Measurements from ENCODE around the gene PPIB.
A peak's percentile ranks its signal among the peaks of the same experiment; 100 is the strongest.

PPIB gene

DNA sequence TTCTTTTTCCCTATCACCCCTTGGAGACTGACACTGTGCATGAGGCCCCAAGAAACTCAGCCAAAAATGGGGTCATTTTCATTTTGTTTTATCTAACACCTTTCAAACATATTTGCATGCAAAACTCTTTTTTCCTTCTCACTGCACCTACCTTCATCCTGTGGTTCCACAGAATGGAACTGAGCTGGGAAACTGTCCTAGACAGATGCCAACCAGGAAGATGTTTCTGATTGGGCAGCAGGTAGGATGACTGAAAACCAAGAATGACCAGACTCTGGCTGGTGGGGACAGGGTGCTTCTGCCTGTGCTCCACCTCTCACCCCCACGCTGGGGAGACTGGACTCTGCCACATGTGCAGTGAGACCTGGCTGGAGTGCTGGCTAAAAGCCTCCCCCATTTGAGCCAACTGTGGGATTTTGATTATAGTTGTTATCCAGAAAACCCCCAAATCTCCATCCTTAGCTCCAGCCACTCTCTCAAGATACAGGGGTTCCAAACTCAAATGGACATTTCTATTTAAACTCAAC, 5.2 kb downstream of the PPIB start:
- DNase-seq, result no peak

DNA sequence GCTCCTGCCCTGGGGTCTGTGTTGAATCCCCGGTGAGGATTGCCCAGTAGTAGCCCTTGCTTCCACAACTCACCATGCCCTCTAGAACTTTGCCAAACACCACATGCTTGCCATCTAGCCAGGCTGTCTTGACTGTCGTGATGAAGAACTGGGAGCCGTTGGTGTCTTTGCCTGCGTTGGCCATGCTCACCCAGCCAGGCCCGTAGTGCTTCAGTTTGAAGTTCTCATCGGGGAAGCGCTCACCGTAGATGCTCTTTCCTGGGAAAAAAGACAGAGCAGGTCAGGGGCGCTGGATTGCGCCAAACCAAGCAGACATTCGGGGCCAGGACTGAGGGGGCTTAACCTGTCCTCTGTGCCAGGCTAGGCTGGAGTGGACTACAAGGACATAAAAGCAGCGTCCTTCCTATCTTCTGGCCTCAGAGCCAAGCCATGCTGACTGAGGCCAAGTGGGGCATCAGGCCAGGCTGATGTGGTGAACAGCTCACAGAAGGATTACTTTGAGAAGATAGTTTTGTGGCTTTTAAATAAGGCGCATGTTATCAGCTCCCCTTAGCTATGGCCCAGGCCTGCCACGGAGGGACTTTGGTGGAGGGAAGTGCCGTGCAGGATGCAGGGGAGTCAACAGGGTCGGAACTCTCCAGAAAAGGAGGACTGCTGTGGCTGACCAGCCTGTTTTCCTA, 6.0 kb downstream of the PPIB start:
- DNase-seq, result no peak

DNA sequence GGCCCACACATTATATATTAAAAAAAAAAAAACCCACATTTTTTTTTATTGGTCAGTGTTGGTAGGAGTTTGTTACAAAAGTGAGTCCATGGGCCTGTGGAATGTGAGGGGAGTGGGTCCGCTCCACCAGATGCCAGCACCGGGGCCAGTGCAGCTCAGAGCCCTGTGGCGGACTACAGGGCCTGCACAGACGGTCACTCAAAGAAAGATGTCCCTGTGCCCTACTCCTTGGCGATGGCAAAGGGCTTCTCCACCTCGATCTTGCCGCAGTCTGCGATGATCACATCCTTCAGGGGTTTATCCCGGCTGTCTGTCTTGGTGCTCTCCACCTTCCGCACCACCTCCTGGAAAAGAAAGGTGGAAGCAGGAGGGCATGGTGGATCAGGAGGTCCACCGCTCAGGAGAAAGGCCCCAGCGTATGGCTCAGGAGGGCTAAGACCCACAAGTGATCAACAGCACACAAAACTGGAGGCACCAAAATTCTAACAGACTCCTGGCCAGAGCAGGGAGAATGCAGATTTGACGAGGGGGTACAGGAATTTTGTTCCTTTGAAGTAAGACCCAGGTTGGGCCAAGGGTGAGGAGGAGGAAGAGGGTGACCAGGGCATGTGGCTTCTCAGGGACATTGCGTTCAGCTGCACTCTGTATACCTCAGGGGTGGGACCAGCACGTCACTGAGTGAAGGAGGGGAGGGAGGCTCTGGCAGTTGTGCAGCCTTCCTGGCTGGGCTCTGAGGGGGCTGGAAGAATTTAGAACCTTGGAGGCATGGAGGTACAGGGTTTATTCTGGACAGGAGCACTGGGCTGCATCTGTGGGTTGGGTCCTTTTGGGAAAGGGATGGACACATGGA, 6.8 kb downstream of the PPIB start:
- DNase-seq, result no peak

DNA sequence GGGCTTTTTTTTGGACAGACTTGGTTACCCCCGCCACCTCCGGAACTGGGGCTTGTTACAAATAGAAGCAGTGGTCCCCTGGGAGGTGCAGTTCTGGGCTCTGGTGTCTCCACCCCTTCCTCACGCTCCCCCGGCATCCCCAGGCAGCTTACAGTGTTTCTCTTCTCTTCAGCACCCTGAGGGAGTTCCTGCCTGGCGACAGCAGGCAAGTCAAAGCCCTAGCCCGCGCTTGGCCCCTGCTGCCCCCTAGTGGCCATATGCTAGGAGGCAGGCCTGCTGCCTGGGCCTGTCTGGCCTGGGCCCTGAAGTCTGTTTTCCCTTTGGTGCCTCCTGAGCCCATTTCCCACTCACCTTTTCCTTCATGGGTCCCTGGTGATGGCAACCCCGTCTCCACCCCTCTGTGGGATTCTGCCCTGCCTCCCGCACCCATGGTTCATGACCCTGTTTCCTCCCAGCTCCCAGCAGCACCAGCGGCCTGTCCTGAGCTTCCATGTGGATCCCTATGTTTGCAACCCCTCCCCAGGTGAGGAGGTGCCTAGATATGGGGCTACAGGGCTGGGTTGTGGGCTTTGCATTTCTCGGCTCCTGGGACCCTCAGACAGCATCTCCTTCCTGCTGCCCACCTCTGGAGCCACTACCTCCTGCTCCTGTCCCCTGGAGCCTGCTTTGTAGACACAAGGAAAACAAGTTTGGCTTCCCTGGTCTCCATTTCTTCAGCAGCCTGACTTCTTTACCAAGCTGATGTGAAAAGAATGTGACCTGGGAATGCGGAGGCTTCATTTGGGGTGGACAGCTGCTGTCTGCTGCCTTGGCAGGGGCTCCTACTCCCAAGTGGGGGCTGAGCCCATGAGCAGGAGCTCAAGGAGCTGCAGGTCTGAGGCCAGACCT, 9.1 kb downstream of the PPIB start:
- DNase-seq, result peak; percentile 95

DNA sequence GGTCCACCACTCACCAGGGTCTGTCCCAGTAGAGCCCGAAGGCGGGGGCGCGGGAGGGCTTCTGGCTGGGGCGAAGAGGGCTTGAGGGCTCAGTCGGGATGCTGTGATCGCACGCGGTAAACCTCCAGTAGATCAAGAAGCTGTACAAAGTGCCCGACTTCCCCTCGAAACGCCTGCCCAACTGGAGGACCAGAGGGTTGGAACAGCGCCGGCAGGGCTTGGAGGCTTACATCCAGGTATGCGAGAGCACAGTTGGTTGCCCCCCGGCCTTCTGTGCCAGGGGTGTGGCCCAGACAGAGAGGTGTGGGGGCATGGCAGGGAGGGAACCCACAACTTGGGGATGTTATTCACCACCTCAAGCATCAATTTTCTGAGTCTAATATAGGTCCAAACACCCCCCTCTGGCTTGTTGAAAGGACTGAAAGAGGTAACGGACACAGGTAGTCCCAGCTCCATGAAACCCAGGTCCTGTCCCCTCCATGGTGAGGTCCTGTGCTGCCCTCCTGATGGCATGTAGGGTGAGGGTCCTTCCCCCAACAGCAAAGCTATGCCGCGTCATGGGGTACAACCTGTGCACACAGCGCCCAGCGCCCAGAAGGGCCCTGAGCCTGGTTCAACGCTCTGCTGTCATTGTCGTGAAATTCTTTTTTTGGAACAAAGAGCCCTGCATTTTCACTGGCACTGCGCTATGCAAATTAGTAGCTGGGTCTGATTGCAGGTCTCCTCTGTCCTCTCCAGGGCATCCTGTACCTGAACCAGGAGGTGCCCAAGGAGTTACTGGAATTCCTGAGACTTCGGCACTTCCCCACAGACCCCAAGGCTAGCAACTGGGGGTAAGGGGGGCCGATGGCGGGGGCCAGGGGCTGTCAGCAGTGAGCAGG, 10.1 kb downstream of the PPIB start:
- peak; percentile 58 for DNase-seq

DNA sequence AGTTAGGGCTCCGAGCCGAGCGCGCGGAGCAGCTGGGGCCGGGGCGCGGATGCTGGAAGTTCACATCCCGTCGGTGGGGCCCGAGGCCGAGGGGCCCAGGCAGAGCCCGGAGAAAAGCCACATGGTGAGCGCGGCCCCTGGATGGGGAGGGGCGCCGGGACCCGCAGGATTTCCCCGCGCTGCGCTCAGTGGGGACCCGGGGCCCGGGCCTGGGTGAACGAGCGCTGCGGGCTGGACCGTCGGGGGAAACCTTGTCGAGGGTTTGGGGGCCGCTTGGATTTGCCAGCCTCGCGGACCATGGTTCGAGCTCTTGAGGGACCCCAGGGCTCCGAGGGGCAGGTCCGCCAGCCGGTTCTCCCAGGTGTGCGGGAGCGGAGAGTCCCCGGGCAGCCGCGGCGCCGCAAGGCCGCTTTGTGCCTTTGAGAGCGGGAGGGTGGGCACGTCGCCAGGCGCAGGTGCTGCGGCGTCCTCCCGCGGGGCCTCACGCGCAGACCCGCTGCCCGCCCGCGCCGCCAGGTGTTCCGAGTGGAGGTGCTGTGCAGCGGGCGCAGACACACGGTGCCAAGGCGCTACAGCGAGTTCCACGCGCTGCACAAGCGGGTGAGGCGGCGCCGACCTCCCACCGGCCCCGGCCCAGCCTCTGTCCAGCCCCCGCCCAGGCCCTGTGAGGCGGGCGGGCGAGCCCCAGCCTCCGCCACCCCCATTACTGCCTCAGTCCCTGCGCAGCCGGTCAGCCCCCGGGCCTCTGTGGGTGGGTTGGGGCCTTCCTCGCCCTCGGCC, 10.9 kb downstream of the PPIB start, which contains the start of gene SNX22:
SNX22 (plus strand) TSS at position 5 of the 780 bp plus-strand sequence; CDS start at position 50, 45 bp downstream.
- no peak for DNase-seq

DNA sequence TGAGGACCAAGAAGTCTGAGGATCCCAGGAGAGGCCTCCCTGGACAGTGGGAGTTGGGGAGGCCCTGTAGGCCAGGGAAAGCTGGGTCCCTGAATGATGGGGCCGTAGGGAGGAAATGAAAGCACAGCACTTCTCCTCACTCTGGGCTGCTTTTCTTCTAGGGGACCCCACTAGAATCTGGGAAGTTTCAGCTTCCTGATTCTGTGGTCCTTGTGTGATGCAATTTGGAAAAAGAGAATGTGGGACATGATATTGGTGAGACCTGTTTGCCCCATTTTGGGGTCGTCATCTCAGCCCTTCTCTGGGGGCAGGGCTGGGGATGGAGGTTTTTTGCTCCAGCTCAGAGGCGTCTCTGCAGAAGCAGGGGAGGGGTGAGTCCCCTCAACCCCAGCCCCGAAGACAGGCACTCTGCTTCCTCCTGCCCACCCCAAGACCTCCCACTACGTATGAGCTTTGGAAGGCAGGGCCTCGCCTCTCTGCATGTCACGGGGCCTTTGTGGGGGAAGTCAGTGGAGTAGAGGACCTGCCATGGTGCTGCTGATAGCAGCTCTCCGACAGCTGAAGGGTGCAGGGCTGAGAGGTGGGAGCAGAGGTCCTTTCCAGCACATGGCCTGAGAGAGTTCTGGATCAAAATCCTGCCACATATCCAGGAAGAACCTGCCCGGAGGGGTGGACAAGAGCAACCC, 12.8 kb downstream of the PPIB start:
- DNase-seq, result no peak

DNA sequence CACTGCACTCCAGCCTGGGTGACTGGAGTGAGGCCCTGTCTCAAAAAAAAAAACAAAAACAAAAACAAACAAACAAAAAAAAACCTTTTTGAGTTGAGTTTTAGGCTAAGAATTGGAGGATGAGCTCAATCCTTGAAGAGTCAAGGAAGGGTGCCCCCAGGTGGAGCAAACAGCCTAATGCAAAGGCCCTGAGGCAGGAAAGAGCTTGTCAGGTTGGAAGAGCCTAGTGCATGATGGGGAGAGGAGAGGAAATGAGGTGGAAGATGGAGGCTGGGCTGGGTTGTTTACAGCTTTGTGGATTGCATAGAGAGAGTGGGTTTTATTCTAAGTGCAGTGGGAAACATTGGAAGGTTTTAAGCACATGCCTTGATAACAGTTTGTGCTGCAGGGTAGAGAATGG, 13.4 kb downstream of the PPIB start:
- no peak for DNase-seq

DNA sequence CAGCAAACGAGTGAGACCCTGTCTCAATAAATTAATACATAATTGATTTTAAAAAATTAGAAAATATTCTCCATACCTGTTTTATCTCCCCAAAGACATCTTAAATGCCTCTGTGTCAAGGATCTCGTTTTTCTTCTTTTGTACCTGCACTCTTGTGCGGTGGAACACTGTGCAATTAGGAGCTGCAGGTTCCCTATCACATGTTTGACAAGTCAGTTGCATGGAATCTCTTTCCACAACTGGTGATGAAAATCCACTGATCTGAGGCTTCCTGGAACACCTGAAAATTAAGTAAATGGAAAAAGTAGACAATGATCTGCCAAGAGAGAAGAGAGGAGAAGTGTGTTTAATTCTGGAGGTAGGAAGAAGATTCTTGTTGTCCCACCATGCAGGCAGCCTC, 14.2 kb downstream of the PPIB start:
- no peak for DNase-seq

DNA sequence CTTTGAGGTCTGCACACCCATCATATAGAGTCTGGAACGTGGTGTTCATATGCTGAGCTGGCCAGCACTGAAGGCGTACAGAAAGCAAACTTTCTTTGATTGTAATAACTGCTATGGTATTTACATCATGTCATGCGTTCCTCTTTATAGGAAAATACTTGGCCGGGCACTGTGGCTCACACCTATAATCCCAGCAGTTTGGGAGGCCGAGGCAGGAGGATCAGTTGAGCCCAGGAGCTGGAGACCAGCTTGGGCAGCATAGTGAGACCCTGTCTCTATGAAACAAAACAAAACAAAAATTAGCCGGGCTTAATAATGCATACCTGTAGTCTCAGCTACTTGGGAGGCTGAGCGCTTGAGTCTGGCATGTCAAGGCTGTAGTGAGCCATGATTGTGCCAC, 14.7 kb downstream of the PPIB start:
- DNase-seq, result no peak

DNA sequence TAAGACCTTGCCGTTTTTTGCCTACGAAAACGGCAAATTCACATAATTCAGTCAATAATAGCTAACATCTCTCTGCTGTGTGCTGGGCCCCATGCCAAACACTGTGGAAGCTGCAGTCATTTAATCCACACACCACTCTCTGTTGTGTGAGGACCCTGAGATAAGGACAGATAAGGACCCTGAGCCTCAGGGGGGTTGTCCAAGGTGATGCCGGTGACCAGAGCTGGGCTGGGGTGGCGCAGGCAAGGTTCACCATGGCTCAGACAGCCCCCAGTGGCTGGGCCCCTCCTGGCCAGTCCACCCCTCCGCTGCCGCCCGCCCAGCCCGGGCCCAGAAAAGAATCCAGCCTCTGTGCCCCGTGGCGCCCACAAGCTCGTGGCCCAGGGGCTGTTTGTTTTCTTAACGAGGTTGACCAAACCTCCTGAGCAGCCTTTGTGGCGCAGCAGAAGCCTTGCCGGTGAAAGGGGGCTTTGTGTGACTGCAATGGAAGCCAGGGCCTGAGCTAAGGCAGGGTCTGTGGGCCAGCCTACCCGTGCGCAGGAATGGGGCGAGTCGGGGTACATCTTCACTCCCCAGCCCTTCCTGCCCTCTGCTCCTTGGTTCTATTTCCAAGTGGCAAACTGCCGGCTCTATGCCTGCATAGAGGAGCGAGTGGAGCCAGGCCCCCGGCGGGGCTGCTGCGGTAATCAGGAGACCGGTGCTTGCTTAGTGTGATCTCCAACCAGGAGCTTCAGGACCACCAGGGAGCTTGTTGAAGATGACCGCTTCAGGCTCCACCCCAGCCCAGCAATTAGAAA, 15.7 kb downstream of the PPIB start:
- peak; percentile 41 for DNase-seq

DNA sequence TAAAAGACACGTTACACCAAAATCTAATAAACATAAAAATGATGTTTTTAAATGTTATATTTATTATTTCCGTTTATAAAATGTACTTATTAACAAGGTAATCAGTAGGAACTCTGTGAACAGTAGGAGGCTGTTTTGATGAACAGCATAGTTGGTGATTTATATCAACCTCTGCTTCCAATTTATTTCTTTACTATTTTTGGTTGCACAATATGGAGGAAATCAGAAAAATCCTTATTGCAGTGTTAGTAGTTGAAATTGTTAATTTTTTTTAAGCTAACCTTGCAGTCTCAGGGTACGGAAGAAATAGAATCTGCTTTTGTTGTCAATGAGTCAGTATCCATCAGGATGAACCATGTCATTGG, 16.3 kb downstream of the PPIB start:
- no peak for DNase-seq

DNA sequence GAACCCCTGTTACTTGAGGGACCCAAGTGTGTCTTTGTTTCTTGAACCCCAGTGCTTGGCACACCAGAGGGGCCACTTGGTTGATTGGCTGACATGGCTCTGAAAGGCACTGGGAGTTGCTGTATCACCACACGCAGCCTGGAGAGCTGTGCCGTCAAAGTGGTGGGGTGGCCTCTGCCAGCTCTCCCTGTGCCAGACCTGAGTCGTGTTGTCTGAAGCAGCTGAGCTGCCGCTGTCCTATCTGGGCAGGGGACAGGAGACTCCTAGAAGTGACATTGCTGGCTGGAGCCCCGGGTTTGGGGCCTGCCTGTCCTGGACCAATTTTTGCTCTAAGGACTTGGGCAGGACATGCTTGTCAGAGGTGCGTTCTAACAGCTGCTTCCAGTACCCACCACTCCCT, 16.8 kb downstream of the PPIB start:
- no peak for DNase-seq

DNA sequence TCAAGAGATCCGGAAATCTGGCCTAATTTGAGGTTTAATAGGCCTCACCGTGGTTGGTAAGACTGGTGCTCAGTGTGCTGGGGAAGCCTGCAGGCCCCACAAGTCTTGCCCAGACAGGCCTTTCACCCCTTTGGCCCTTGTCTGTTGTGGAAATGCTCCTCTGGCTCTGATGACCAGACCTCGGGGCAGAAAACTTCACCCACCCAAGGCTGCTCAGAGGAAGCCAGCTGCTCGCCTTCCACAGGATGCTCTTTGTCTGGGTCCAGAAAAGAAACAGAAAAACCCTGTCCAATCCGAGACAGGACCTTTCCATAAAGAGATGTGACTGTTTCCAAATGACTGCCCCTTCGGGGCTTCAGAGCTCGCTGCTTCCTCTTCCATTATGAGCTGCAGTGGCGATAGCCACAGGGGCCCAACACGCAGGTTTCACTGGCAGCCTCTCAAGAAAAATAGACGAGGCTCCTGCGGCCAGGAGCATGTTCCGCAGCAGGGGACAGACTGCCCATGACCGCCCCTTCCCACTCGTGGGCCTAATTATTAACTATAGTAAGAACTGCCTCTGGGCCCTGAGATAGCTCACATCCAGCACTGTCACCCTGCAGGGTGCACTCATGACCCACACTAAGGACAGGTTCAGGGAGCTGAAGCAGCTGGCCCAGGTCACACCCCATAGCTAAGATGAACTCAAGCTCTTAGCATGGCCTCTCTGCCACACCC, 18.1 kb downstream of the PPIB start:
- DNase-seq, result no peak

DNA sequence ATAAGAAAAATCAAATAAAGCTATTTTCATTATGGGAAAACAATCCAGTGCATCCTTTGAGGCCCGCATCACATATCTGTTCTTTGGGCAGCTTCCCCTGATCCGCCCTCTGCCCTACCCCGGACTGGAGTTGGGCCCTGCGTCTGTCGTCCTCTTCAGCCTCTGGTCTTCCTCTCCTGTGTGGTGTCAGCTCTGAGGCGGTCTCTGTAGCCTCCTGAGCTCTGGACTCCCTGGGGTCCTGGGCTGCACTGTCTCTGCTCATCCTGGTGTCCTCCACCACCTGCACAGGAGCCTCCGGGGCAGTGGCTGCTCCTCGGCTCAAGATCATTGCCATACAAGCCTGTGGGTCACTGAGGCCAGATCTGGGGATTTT, 18.6 kb downstream of the PPIB start:
- no peak for DNase-seq

DNA sequence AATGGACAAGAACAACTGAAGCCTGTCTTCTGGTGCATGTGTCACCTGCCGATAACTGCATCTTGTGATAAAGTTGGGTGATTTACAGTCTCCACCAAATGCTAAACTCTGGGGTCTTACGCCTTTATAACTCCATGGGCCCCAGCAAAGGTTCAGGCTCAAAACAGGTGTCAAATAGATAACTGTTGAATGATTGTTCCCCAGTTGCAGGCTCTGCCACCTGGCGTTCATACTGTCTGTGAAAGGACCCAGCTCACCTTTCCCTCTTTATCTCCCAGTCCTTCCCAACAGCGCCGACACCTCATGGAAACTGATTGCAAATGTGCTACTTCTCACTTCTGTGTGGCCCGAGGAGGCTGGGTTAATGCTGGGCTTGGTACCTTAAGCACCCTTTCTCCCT, 19.5 kb downstream of the PPIB start:
- DNase-seq, result no peak

DNA sequence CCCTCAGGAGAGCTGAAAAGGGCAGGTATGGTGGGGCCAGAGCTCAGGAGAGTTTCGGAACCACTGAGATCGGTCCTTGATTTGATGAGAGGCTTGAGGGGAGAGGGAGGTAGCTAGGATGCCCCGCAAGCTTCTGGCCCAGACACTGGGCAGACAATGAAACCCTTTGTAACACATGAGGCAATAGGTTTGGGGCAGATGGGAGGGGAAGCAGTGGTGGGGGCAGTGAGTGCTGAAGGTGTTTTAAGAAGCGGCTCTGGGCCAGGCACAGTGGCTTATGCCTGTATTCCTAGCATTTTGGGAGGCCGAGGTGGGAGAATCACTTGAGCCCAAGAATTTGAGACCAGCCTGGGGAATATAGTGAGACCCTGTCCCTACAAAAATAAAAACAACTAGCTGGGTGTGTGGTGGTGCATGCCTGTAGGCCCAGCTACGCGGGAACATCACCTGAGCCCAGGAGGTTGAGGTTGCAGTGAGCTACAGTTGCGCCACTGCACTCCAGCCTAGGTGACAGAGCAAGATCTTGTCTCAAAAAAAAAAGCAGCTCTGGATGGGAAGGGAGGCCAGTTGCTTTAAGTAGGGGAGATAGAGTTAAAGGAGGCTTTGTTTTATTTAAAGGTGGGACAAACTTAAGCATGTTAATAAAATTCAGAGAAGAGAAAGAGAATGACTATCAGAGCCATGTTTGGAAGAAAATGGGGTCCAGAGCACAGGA, 20.9 kb downstream of the PPIB start:
- no peak for DNase-seq

DNA sequence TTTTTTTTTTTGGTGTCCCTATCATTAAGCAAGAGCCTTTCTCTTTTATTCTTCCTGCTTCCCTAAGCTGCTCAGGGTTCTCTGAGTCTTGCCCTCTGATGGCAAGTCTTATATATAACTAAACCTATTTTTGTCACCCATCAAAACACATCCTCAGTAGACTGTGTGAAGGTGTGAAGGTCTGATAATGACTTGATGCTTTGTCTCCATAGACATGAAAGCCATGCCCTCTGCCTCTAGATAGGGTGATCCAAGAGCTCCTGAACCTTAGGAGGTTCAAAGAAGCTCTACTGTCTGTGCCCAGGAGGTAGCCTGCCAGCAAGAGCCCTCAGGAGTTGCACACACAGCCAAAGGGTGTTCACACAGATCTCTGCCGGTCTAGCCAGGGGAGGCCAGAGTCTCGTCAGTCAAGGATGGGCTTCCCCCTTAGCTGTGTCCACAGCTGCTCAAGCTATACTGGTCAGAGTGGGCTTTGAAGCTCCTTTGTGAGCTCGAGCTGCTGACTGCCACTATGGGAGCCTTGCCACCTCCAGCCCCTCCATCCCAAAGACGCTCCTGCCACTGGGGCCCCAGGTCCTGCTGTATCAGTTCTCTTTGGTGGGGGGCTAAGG, 24.4 kb downstream of the PPIB start:
- DNase-seq, result no peak

Data from eye (tissue), 1 donor.